ENCODE results near the gene PLEK.
"Not testable (repeated sequence)": the region's sequence is repeated elsewhere in the genome, so short reads cannot be mapped to it uniquely, and the experiment has no call there.

Gene PLEK

GRCh38 chr2:68441179-68441993 lies 76.3 kb downstream of the PLEK start:
- in situ Hi-C loops (cut with HindIII; ENCODE audit: low sequenced_read_pairs): no loop called here
- peak; percentile 70 for DNase-seq (ENCODE audit: low read depth)
- H3K4me3 ChIP-seq (ENCODE audit: low read depth, low read length): no peak overlapping the region
- peak; percentile 88 for TF ChIP-seq CTCF (IDR thresholded peaks at IDR 0.05; ENCODE audit: low read depth, low read length, missing control alignments)

DNA sequence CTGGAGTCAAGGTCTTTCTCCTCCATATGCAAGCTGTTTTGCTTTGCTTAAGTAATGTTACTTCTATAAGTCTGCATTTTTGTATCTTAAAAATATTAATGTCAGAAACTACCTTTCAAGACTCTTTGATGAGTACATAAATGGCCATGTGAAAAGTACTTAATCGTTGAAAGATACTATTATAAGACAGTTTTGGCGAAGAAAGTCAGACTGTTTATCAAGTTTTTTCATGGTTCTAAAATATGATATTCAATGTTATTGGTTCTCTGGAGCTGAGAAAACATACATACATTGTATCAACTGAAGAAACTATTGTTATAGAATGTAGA lies 76.9 kb downstream of the PLEK start:
- H3K4me3 ChIP-seq (ENCODE audit: low read depth, low read length): no peak overlapping the region
- in situ Hi-C loops (cut with HindIII; ENCODE audit: low sequenced_read_pairs): no loop called here
- DNase-seq (ENCODE audit: low read depth): no peak
- TF ChIP-seq CTCF (IDR thresholded peaks at IDR 0.05; ENCODE audit: low read depth, low read length, missing control alignments): no peak

- in situ Hi-C loops (cut with HindIII; ENCODE audit: low sequenced_read_pairs); DNase-seq (ENCODE audit: low read depth); H3K4me3 ChIP-seq (ENCODE audit: low read depth, low read length): not testable (repeated sequence)
These were observed 81.3 kb downstream of the PLEK start for GRCh38 chr2:68446425-68446824.
